Heart left ventricle (tissue), 16 donors: Measurements from ENCODE around the gene IL11RA. TPM values are rescaled to one million over a fixed set of nuclear protein-coding genes. Genes with fewer than 3 reads are reported as not detected.
A peak's percentile ranks its signal among the peaks of the same experiment; 100 is the strongest.

Experiments
- ATAC-seq, 4 donors: fragments of 200-7000 bp; cut with Tn5 transposase; one replicate each; pipeline ENCODE4 v1.9.1; 2020 to 2022; ENCODE audit warnings: moderate library complexity in 4 of 4, mild to moderate bottlenecking in 3 of 4, moderate number of reproducible peaks in 1 of 4
- DNase-seq, 5 donors: peaks; one replicate each; pipeline ENCODE4 v3.0.0-alpha.2; 2020
- H3K27ac ChIP-seq, 12 donors: fragments of 200-600 bp; sonication (generic) in 4 of 12; one replicate each; pipeline versions ENCODE4 v1.5.0 to v1.8.0; 2016 to 2022; ENCODE audit warnings: mild to moderate bottlenecking in 2 of 12
- H3K27me3 ChIP-seq, 9 donors: fragments of 200-600 bp; sonication (generic) in 2 of 9; one replicate each; pipeline versions ENCODE4 v1.5.1 to v1.8.0; 2016 to 2022; ENCODE audit warnings: mild to moderate bottlenecking in 3 of 9
- H3K36me3 ChIP-seq, 9 donors: fragments of 200-600 bp; sonication (generic) in 2 of 9; one replicate each; pipeline versions ENCODE4 v1.5.0 to v1.8.0; 2018 to 2022; ENCODE audit warnings: mild to moderate bottlenecking in 2 of 9
- H3K4me1 ChIP-seq, 12 donors: fragments of 200-600 bp; sonication (generic) in 4 of 12; one replicate each; pipeline versions ENCODE4 v1.5.0 to v1.8.0; 2016 to 2022; ENCODE audit warnings: mild to moderate bottlenecking in 3 of 12
- H3K4me3 ChIP-seq, 12 donors: fragments of 200-600 bp; sonication (generic) in 4 of 12; one replicate each; pipeline versions ENCODE4 v1.5.0 to v1.8.0; 2017 to 2022; ENCODE audit warnings: mild to moderate bottlenecking in 9 of 12, moderate library complexity in 4 of 12
- H3K9me3 ChIP-seq, 12 donors: fragments of 200-600 bp; sonication (generic) in 4 of 12; one replicate each; pipeline versions ENCODE4 v1.5.0 to v1.8.0; 2016 to 2022; ENCODE audit warnings: mild to moderate bottlenecking in 1 of 12
- POLR2A ChIP-seq, 2 donors: fragments of 450-650 bp; IDR thresholded peaks; one replicate each; pipeline ENCODE4 v1.6.1; 2017; ENCODE audit warnings: antibody characterized with exemption in 2 of 2, mild to moderate bottlenecking in 2 of 2, moderate library complexity in 2 of 2
- WGBS, 4 donors: extraction: QIAGEN DNeasy Blood & Tissue Kit in 2 of 4; methylation state at CpG; one replicate each; pipeline versions ENCODE4 v1.1.5 to v1.1.7; 2013 to 2018; 5-methylcytosine and 5-hydroxymethylcytosine counted together
- intact Hi-C, 10 donors: fragments of 100-400 bp; cut with DNase I; formaldehyde crosslinking; loops; one replicate each; pipeline versions ENCODE4 v1.11.1 to v1.14.2; 2022
- polyA plus RNA-seq, 2 donors: library from polyadenylated mRNA; stranded (reverse); fragments of 200-250 nt; gene quantifications; one replicate each; pipeline ENCODE4 v1.2.3, GENCODE V29; 2013
- total RNA-seq, 9 donors: library from RNA; depleted of rRNA in 2 of 9; stranded (reverse); fragments of >200 nt in 2 of 9; fragmentation: NEBNext Ultra II Directional in 3 of 9; extraction: Animal tissue kit (Norgen Biotek cat#: 25700) in 3 of 9; gene quantifications; one replicate each; pipeline versions ENCODE4 v1.1.0 to v1.2.4, GENCODE V29; 2016 to 2023
- TF ChIP-seq, protein P1 (sequence below), 12 donors: fragments of 200-600 bp; sonication (generic) in 4 of 12; IDR thresholded peaks; one replicate each; pipeline versions ENCODE4 v1.5.0 to v1.8.0; 2018 to 2022; ENCODE audit warnings: antibody characterized with exemption in 12 of 12, mild to moderate bottlenecking in 5 of 12
- donor health status: ischemic (EF 13 %, LVEDD 7.1; RV severe dilation, severe dysfunction).
- donor health status: healthy with polysubstance abuse.
- donor health status: DM: no; HTN: yes; CAD: no.
- donor health status: DM: no; HTN: no; CAD: no.
- donor health status: ischemic (EF 25% LVEDD 6.9; RV normal size, moderate dysfunction).
- donor health status: ischemic (EF 25% LVEDD 5.7; RV mildly dilated, moderate dysfunction).
- donor health status: healthy.
- donor health status: DM: yes; HTN: yes; CAD: no.
- donor health status: ischemic (EF 35%, LVEDD 5.7; RV mildly dilated, moderate dysfunction).
- donor health status: nonischemic (EF 11% LVEDD 7.7; RV severe dilation, severe dysfunction).
- donor health status: DM: yes; HTN: yes; CAD: no.
- donor health status: PGD.
- donor health status: ischemic (EF 29% LVEDD 5.4; RV normal size, mild dysfunction).
- donor health status: nonischemic (EF 23%, LVEDD 6.1; RV moderate dilation, normal function).

IL11RA gene
- total and polyA plus RNA-seq, 11 donors: 20.8 to 113 (median 45.5) TPM

DNA sequence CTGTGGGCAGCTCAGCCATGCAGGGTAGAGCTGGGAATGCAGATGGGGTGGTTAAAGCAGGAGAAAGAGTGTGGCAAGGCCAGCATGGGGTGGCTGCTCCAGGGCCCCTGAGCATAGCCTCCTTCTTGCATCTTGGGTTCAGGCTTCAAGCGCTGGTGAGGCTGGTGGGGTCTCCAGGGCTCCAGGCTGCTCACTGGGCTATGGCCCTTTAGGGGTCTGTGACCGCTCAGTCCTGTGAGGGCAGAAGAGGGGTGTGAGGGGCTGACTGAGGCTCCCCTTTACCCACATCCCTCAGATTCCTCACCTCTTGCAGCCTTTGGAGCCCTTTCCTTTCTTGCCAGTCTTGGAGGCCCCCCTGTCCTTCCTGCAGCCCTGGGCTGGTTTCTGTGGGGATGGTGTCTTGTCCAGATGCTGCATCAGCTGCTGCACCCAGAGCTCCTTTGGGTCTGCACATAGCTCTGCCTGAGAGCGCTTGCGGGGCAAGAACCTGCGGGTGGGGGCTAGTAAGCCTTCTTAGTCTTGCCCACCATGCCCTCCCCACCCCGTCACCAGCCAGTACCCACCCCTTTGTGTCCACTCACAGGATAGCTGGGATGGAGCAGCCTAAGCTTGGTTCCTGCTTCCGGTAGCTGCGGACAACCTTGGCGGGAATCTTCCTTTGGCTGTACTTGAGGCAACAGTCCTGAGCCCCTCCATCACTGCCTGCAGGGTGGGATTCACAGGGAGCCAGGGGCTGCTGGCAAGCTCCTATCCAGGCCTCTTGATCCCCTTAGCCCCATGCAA is 57.4 kb downstream of the IL11RA start:
- ATAC-seq (peak in 2 of 4 donors; percentile 20 to 43), DNase-seq (no peak)
- Histone ChIP-seq H3K27me3 (no peaks in the 10 kb centered on the region), H3K27ac (peak overlapping the region in 10 of 12 donors; percentile 47 to 86 (median 71)), H3K36me3 (no peaks in the 10 kb centered on the region), H3K9me3 (no peaks in the 10 kb centered on the region), H3K4me1 (peaks cover 0 to 21% (median 12%) of the 10 kb centered on the region in 12 donors), H3K4me3 (no peak overlapping the region)
- TF ChIP-seq POLR2A (IDR thresholded peaks at IDR 0.05): no peak
- TF ChIP-seq, protein P1, sequence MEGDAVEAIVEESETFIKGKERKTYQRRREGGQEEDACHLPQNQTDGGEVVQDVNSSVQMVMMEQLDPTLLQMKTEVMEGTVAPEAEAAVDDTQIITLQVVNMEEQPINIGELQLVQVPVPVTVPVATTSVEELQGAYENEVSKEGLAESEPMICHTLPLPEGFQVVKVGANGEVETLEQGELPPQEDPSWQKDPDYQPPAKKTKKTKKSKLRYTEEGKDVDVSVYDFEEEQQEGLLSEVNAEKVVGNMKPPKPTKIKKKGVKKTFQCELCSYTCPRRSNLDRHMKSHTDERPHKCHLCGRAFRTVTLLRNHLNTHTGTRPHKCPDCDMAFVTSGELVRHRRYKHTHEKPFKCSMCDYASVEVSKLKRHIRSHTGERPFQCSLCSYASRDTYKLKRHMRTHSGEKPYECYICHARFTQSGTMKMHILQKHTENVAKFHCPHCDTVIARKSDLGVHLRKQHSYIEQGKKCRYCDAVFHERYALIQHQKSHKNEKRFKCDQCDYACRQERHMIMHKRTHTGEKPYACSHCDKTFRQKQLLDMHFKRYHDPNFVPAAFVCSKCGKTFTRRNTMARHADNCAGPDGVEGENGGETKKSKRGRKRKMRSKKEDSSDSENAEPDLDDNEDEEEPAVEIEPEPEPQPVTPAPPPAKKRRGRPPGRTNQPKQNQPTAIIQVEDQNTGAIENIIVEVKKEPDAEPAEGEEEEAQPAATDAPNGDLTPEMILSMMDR (IDR thresholded peaks at IDR 0.05): no peak
- WGBS, 4 donors: 84 to 91% (median 87%) methylated on average over 6 to 9 of the region's 9 CpGs
- intact Hi-C loops: loop anchor here in 1 of 10 donors (10.0 kb wide), 1 partner anchor 155 kb away; no protein-coding TSS in a partner anchor

DNA sequence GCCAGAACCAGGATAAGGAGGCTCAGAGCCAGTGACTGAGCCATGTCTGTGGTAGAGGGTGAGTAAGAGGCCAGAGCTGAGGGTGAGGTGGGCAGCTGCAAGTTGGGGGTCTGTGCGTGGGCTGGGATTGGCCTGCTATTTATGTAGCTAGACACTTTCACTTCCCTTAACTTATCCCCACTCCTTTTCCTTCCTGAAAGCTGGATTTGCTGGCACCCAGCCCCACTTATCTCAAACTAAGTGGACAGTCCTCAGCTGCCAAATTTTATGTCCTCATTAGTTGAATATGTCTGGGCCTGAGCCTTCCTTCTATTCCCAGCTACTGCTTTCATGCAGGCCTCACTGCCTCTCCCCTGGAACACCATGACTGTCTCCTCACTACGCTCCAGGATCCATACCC is 58.0 kb downstream of the IL11RA start, which contains the start of gene CCL21:
TSS of gene CCL21 (minus strand) at position 114 of the 400 bp plus-strand sequence. CDS start at position 44, 70 bp downstream.
- no peaks in the 10 kb centered on the region for H3K27me3 ChIP-seq
- H3K27ac ChIP-seq: peak within 1 kb of the TSS in 11 of 12 donors; percentile 34 to 86 (median 71)
- no peak for TF ChIP-seq POLR2A (IDR thresholded peaks at IDR 0.05)
- TF ChIP-seq, protein P1 (IDR thresholded peaks at IDR 0.05): no peak
- H3K36me3 ChIP-seq: no peaks in the 10 kb centered on the region
- H3K4me1 ChIP-seq: peaks cover 0 to 21% (median 12%) of the 10 kb centered on the region in 12 donors
- ATAC-seq (peak; percentile 86 to 95 (median 94)), DNase-seq (peak in 4 of 5 donors; percentile 78 to 87 (median 80))
- intact Hi-C loops: no loop called here
- WGBS, 4 donors: 5 to 15% (median 11%) methylated on average over 2 of the region's 2 CpGs
- no peaks in the 10 kb centered on the region for H3K9me3 ChIP-seq
- no peak within 1 kb of the TSS for H3K4me3 ChIP-seq

Other genes with a start within 250 kb of the IL11RA start
- gene FAM219A, start 193.6 kb upstream of the IL11RA start, total RNA-seq: 10 to 100 TPM; 12.7 to 36.7 (median 25.9) TPM
- gene FAM219A, start 193.6 kb upstream of the IL11RA start, polyA plus RNA-seq: 10 to 100 TPM; 15.4 to 39.1 TPM
- under 1 TPM in 2 of 9 donors, not detected in 7; 0.43 to 0.86 TPM for gene DNAI1, start 193.4 kb upstream of the IL11RA start, total RNA-seq
- gene DNAI1, start 193.4 kb upstream of the IL11RA start, polyA plus RNA-seq: under 1 TPM in 1 of 2 donors, not detected in 1; 0.36 TPM
- 1 to 10 TPM in 1 of 9 donors, under 1 TPM in 6, not detected in 2; 0.37 to 1.2 (median 0.52) TPM for gene ENHO, start 129.2 kb upstream of the IL11RA start, total RNA-seq
- under 1 TPM; 0.26 to 0.27 TPM for gene ENHO, start 129.2 kb upstream of the IL11RA start, polyA plus RNA-seq
- gene CNTFR, start 62.5 kb upstream of the IL11RA start, total RNA-seq: 1 to 10 TPM in 5 of 9 donors, under 1 TPM in 4; 0.43 to 9.8 (median 1.2) TPM
- gene CNTFR, start 62.5 kb upstream of the IL11RA start, polyA plus RNA-seq: 1 to 10 TPM; 2.2 to 2.3 TPM
- 10 to 100 TPM; 22.5 to 79.2 (median 38.3) TPM for gene RPP25L, start 40.1 kb upstream of the IL11RA start, total RNA-seq
- 10 to 100 TPM; 31.7 to 59.9 TPM for gene RPP25L, start 40.1 kb upstream of the IL11RA start, polyA plus RNA-seq
- 100 to 1,000 TPM; 104 to 155 (median 125) TPM for gene DCTN3, start 31.7 kb upstream of the IL11RA start, total RNA-seq
- gene DCTN3, start 31.7 kb upstream of the IL11RA start, polyA plus RNA-seq: 100 to 1,000 TPM in 1 of 2 donors, 10 to 100 TPM in 1; 73.8 to 118 TPM
- gene ARID3C, start 23.1 kb upstream of the IL11RA start, total RNA-seq: under 1 TPM in 1 of 9 donors, not detected in 8; 0.20 TPM
- gene ARID3C, start 23.1 kb upstream of the IL11RA start, polyA plus RNA-seq: not detected
- gene SIGMAR1, start 14.4 kb upstream of the IL11RA start, total RNA-seq: 10 to 100 TPM; 17.0 to 40.8 (median 24.9) TPM
- 10 to 100 TPM; 21.1 to 55.3 TPM for gene SIGMAR1, start 14.4 kb upstream of the IL11RA start, polyA plus RNA-seq
- gene GALT, start 5.5 kb upstream of the IL11RA start, total RNA-seq: 10 to 100 TPM; 33.2 to 67.9 (median 41.2) TPM
- 10 to 100 TPM; 16.8 to 44.5 TPM for gene GALT, start 5.5 kb upstream of the IL11RA start, polyA plus RNA-seq
- gene CCL27, start 10.5 kb downstream of the IL11RA start, total RNA-seq: under 1 TPM in 2 of 9 donors, not detected in 7; 0.35 to 0.40 TPM
- gene CCL27, start 10.5 kb downstream of the IL11RA start, polyA plus RNA-seq: under 1 TPM in 1 of 2 donors, not detected in 1; 0.57 TPM
- gene CCL19, start 39.1 kb downstream of the IL11RA start, total RNA-seq: 10 to 100 TPM in 1 of 9 donors, 1 to 10 TPM in 2, under 1 TPM in 1, not detected in 5; 0.56 to 25.7 (median 2.5) TPM
- under 1 TPM; 0.46 to 0.60 TPM for gene CCL19, start 39.1 kb downstream of the IL11RA start, polyA plus RNA-seq
- gene CCL21, start 58.0 kb downstream of the IL11RA start, total RNA-seq: 100 to 1,000 TPM in 1 of 9 donors, 10 to 100 TPM in 5, 1 to 10 TPM in 3; 1.3 to 156 (median 16.6) TPM
- gene CCL21, start 58.0 kb downstream of the IL11RA start, polyA plus RNA-seq: 10 to 100 TPM; 13.9 to 20.4 TPM